Measurements from ENCODE around the gene METRNL.

Gene METRNL

GRCh38 chr17:83080579-83080857 lies 1.1 kb downstream of the METRNL start:
- no peak for DNase-seq (ENCODE audit: low read depth, low spot score)

GRCh38 chr17:83080858-83081683 lies 1.7 kb downstream of the METRNL start:
- no peak for DNase-seq (ENCODE audit: low read depth, low spot score)

- no peak for DNase-seq (ENCODE audit: low read depth, low spot score)
Measured at GRCh38 chr17:83081684-83082201, 2.3 kb downstream of the METRNL start.

- no peak for DNase-seq (ENCODE audit: low read depth, low spot score)
Measured at GRCh38 chr17:83082424-83082823, 3.0 kb downstream of the METRNL start.

GRCh38 chr17:83082909-83083367 lies 3.5 kb downstream of the METRNL start:
- no peak for DNase-seq (ENCODE audit: low read depth, low spot score)

GRCh38 chr17:83083368-83084201 lies 4.2 kb downstream of the METRNL start:
- DNase-seq (ENCODE audit: low read depth, low spot score): peak; percentile 76

- DNase-seq (ENCODE audit: low read depth, low spot score): no peak
Measured at GRCh38 chr17:83084214-83084613, 4.8 kb downstream of the METRNL start.

GRCh38 chr17:83084621-83085056 lies 5.2 kb downstream of the METRNL start:
- DNase-seq (ENCODE audit: low read depth, low spot score): no peak

- DNase-seq (ENCODE audit: low read depth, low spot score): no peak
Measured at GRCh38 chr17:83085103-83085502, 5.7 kb downstream of the METRNL start.

GRCh38 chr17:83085526-83086198 lies 6.3 kb downstream of the METRNL start:
- DNase-seq (ENCODE audit: low read depth, low spot score): no peak

GRCh38 chr17:83086199-83086880 lies 6.9 kb downstream of the METRNL start:
- DNase-seq (ENCODE audit: low read depth, low spot score): no peak

- DNase-seq (ENCODE audit: low read depth, low spot score): no peak
Measured at GRCh38 chr17:83086907-83087787, 7.7 kb downstream of the METRNL start.

- DNase-seq (ENCODE audit: low read depth, low spot score): no peak
Measured at GRCh38 chr17:83087788-83088360, 8.5 kb downstream of the METRNL start.

- DNase-seq (ENCODE audit: low read depth, low spot score): no peak
Measured at GRCh38 chr17:83088451-83088850, 9.0 kb downstream of the METRNL start.

GRCh38 chr17:83088909-83089308 lies 9.5 kb downstream of the METRNL start:
- DNase-seq (ENCODE audit: low read depth, low spot score): no peak

- no peak for DNase-seq (ENCODE audit: low read depth, low spot score)
Measured at GRCh38 chr17:83089328-83090132, 10.1 kb downstream of the METRNL start.

- no peak for DNase-seq (ENCODE audit: low read depth, low spot score)
Measured at GRCh38 chr17:83090444-83091256, 11.2 kb downstream of the METRNL start.
